Tibial artery (tissue), 4 donors: Measurements from ENCODE around the gene CRHR2.

Source experiments
- DNase-seq, 2 donors: peaks; one replicate each; pipeline ENCODE4 v3.0.0-alpha.2; 2019
- H3K27ac ChIP-seq, 2 donors: fragments of 200-600 bp; sonication (generic) in 1 of 2; 1 replicate in 1 of 2; 2 replicates in 1 of 2; pipeline ENCODE4 v1.5.1; 2018 to 2019; ENCODE audit warnings: mild to moderate bottlenecking in 1 of 2
- H3K27me3 ChIP-seq, 2 donors: fragments of 200-600 bp; sonication (generic) in 1 of 2; one replicate each; pipeline versions ENCODE4 v1.5.1 to v1.6.0; 2016 to 2019
- H3K36me3 ChIP-seq, 3 donors: fragments of 200-600 bp; sonication (generic) in 2 of 3; one replicate each; pipeline ENCODE4 v1.5.1; 2016 to 2019; ENCODE audit warnings: mild to moderate bottlenecking in 2 of 3
- H3K4me1 ChIP-seq, 4 donors: fragments of 200-600 bp; sonication (generic) in 2 of 4; 1 replicate in 3 of 4; 2 replicates in 1 of 4; pipeline ENCODE4 v1.5.1; 2016 to 2019
- H3K4me3 ChIP-seq, 2 donors: fragments of 200-600 bp; sonication (generic) in 1 of 2; 1 replicate in 1 of 2; 2 replicates in 1 of 2; pipeline ENCODE4 v1.5.1; 2018 to 2019; ENCODE audit warnings: mild to moderate bottlenecking in 2 of 2
- H3K9me3 ChIP-seq, 3 donors: fragments of 200-600 bp; sonication (generic) in 1 of 3; one replicate each; pipeline ENCODE4 v1.5.1; 2016 to 2019
- CTCF ChIP-seq, 2 experiments: fragments of 200-600 bp in 1 of 2; fragments of 450-650 bp in 1 of 2; IDR thresholded peaks; one replicate each; pipeline ENCODE4 v1.5.1; 2017 to 2019; ENCODE audit warnings: antibody characterized with exemption in 2 of 2, mild to moderate bottlenecking in 1 of 2, moderate library complexity in 1 of 2
- intact Hi-C: fragments of 100-400 bp; cut with DNase I; formaldehyde crosslinking; loops from one replicate; pipeline ENCODE4 v1.15.0; 2023; ENCODE audit warnings: low total_unique reads

The CRHR2 gene

GRCh38 chr7:30682212-30683083 is at the start of gene CRHR2:
Gene CRHR2, minus strand, starts transcription at chr7:30682456. Its CDS starts 176 bp downstream, at chr7:30682280.
- Histone ChIP-seq H3K4me3 (peak within 1 kb of the TSS; percentile 39 to 51), H3K9me3 (no peaks in the 10 kb centered on the region), H3K27me3 (peaks cover 0 to 75% of the 10 kb centered on the region in 2 donors), H3K4me1 (peaks cover 0 to 17% (median 15%) of the 10 kb centered on the region in 4 donors), H3K36me3 (no peaks in the 10 kb centered on the region), H3K27ac (no peak within 1 kb of the TSS)
- TF ChIP-seq CTCF (IDR thresholded peaks at IDR 0.05), result no peak
- intact Hi-C loops, result no loop called here
- no peak for DNase-seq

- no peak for DNase-seq
- H3K27ac ChIP-seq, result no peak overlapping the region
- no peaks in the 10 kb centered on the region for H3K36me3 ChIP-seq
- no peak overlapping the region for H3K4me3 ChIP-seq
- intact Hi-C loops, result loop anchor here (10.0 kb wide), 1 partner anchor 383 kb away; no protein-coding TSS in a partner anchor
- no peak for TF ChIP-seq CTCF (IDR thresholded peaks at IDR 0.05)
- peaks cover 0 to 19% of the 10 kb centered on the region in 2 donors for H3K27me3 ChIP-seq
- H3K9me3 ChIP-seq, result no peaks in the 10 kb centered on the region
- no peaks in the 10 kb centered on the region for H3K4me1 ChIP-seq
These were observed 49.3 kb upstream of the CRHR2 start for GRCh38 chr7:30731581-30731980.

- Histone ChIP-seq H3K27me3 (peaks cover 0 to 19% of the 10 kb centered on the region in 2 donors), H3K4me1 (no peaks in the 10 kb centered on the region), H3K27ac (no peak overlapping the region), H3K36me3 (no peaks in the 10 kb centered on the region), H3K4me3 (no peak overlapping the region), H3K9me3 (no peaks in the 10 kb centered on the region)
- intact Hi-C loops, result loop anchor here (10.0 kb wide), 1 partner anchor 384 kb away; no protein-coding TSS in a partner anchor
- no peak for TF ChIP-seq CTCF (IDR thresholded peaks at IDR 0.05)
- DNase-seq, result no peak
These were observed 48.7 kb upstream of the CRHR2 start for GRCh38 chr7:30730996-30731395.

- H3K4me3 ChIP-seq, result no peak overlapping the region
- no peak overlapping the region for H3K27ac ChIP-seq
- TF ChIP-seq CTCF (IDR thresholded peaks at IDR 0.05), result no peak
These were observed 47.8 kb upstream of the CRHR2 start for GRCh38 chr7:30730097-30730496.

GRCh38 chr7:30729642-30730041 is 47.4 kb upstream of the CRHR2 start:
- intact Hi-C loops, result loop anchor here (10.0 kb wide), 1 partner anchor 385 kb away; no protein-coding TSS in a partner anchor
- TF ChIP-seq CTCF (IDR thresholded peaks at IDR 0.05), result no peak
- DNase-seq, result no peak
- Histone ChIP-seq H3K27ac (no peak overlapping the region), H3K9me3 (no peaks in the 10 kb centered on the region), H3K36me3 (no peaks in the 10 kb centered on the region), H3K27me3 (peaks cover 0 to 23% of the 10 kb centered on the region in 2 donors), H3K4me3 (no peak overlapping the region), H3K4me1 (no peaks in the 10 kb centered on the region)

More at GRCh38 chr7:30730097-30730496, 47.8 kb upstream of the CRHR2 start:
- Histone ChIP-seq H3K4me1 (no peaks in the 10 kb centered on the region), H3K36me3 (no peaks in the 10 kb centered on the region), H3K27me3 (peaks cover 0 to 23% of the 10 kb centered on the region in 2 donors), H3K9me3 (no peaks in the 10 kb centered on the region)
- DNase-seq, result no peak
- intact Hi-C loops, result loop anchor here (10.0 kb wide), 1 partner anchor 385 kb away; no protein-coding TSS in a partner anchor
